HG02884 (cell line): ENCODE measurements around the gene ASPM.
"Not testable (repeated sequence)": the region's sequence is repeated elsewhere in the genome, so short reads cannot be mapped to it uniquely, and the experiment has no call there.

Source experiments
- ATAC-seq: cut with Tn5 transposase; IDR thresholded peaks from one replicate; pipeline ENCODE4 v1.9.1; 2021; ENCODE audit warnings: mild to moderate bottlenecking, moderate library complexity; ENCODE audit not compliant: unreplicated experiment

The ASPM gene

DNA sequence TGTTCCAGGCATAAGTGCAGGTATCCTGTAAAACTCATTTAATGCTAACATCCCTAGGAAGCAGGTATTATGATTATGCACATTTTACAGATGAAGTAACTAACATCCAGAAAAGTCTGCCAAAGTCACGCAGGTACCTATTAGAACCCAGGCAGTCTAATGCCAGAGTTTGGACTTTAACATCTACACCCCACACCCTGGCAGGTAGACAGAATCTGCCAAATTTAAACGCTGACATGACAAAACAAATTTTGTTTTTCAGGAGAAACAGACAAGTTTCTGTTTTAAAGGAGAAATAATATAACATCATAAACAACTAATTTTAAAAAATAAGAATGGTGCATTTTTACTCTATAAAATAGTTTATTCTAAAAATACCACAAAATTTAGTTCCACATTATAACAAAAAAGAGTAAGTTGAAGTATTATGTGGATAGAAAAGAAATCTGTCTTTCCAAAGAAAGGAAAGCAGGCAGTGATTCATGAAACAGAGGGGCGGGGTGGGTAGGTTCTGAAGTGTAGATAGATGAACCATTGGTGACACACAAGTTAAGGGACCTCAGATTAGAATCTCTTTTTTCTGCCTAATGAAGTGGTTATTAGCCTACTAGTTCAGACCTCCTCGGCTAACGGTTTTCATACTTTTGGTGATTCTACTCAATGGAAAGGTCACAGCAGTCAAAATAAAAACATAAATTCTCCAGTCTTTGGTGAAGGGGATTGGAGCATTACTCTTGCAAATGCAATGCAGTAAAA is 1.7 kb downstream of the ASPM start:
- no peak for ATAC-seq

DNA sequence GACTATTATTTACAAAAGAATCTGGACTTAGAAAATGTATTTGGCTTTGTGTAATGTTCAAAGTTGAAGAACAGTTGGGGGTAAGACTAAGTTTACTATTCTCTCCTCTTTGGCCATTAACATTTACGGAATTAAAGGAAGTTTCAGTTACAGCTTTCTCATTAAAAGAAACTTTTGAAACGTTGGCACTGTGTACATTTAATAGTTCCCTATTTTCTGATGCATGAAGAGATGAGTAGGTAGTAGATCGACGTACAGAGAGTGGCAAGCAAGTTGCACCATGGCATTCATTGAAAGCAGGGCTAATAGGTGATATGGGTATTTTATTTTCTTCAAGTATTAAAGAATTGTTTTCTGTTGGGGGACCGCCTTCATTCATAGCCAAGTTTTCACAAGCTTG is 3.2 kb downstream of the ASPM start:
- no peak for ATAC-seq

DNA sequence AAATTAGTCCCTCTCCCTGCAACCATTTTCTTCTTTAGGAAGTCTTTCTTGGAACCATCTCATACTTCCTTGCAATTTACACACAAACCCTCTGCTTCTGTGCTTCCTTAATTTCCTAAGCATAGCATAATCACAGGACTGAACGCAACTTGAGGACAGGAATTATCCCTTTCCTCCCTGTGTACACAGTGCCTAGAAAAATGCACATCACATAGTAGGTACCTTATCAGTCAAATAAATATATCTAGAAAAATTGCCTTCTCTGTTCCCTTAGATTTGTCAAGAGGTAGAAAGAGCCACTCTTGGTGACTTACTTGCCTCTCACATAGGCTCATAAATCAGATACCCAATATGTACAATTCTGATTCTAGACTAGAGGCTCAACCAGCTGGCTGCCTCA is 4.9 kb downstream of the ASPM start:
- ATAC-seq: no peak

DNA sequence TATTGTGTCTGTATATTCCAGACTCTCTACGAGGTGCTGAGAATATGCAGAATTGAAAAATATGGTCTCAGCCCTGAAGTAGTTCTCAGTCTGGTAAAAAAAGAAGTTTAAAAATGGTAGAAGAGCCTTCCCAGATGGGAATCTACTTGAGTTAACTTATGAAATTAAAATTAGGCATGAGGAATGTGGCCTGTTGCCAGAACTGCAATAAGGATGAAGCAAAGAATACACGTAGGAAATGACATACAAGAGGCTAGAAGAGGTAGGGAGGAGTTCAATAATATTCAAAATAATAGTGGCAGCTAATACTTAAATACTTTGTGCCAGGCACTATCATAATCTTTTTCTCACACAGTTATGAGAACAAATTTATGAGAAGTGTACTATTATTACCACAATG is 6.3 kb downstream of the ASPM start:
- no peak for ATAC-seq

DNA sequence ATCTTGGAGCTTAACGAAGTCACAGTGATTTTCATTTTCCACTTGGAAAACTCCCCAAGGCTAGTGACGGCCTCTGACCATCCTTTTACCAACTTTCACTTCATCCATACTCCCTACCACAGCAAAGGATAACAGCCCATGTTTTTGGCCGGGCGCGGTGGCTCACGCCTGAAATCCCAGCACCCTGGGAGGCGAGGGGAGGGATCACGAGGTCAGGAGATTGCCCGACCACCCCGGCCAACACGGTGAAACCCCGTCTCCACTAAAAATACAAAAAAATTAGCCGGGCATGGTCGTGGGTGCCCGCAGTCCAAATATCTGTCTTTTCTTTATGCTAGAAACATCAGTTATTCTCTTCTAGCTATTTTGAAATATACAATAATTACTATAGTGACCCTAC is 7.3 kb downstream of the ASPM start:
- ATAC-seq: no peak

DNA sequence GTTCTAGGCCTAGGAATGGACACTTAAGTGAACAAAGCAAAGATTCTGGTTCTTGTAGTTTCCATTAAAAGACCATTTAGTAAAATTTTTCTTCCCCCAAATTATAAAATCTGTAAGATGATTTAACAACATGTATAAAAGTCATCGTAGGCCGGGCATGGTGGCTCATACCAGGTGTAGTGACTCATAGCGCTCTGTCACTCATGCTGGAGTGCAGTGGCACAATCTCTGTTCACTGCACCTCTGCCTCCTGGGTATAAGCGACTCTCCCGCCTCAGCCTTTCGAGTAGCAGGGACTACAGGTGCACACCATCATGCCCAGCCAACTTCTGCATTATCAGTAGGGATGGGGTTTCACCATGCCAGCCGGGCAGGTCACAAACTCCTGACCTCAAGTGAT is 9.1 kb downstream of the ASPM start:
- no peak for ATAC-seq

DNA sequence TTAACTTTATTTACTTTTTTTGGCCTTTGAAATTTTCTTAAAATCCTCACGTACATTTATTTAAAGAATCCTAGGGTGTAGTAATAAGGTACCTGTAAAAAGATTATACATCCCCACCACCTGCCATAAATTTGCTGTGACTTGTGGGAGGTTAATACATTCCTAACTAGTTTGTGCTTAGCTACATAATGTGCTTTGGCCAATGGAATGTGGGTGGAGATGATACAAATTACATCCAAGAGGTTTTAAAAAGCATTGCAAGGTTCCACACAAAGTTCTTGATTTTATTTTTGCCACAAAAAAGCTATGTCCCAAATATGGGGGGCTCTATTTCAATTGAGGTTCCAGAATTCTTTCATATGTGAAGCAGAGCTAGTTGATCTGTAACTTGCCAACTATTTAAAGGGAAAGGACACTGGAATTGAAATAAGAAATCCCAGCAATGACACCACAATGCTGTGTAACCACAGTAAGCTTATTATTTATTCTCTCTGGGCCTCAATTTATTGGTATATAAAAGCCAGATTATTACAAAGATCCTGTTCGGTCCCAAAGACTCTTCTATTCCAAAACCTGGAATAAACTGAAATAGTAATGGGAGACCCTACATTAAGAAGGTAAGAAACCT is 15.7 kb downstream of the ASPM start:
- ATAC-seq: no peak

DNA sequence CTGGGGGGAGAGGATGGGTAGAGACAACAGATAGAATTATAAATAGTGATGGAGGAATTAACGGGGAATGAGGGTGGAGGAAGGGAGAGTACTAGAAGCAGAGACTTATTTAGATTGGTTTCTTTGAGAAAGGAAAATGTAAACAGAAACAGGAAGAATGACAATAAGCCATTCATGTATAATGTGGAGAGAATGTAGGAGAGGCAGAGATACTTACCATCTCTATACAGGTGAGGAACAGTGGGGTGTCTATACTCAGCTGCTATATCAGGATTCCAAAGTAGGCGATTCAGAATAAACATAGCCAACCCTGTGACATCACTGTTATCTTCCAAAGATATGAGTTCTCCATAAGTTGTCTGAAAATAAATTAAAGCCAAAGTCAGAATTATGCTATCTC is 16.8 kb downstream of the ASPM start:
- no peak for ATAC-seq

DNA sequence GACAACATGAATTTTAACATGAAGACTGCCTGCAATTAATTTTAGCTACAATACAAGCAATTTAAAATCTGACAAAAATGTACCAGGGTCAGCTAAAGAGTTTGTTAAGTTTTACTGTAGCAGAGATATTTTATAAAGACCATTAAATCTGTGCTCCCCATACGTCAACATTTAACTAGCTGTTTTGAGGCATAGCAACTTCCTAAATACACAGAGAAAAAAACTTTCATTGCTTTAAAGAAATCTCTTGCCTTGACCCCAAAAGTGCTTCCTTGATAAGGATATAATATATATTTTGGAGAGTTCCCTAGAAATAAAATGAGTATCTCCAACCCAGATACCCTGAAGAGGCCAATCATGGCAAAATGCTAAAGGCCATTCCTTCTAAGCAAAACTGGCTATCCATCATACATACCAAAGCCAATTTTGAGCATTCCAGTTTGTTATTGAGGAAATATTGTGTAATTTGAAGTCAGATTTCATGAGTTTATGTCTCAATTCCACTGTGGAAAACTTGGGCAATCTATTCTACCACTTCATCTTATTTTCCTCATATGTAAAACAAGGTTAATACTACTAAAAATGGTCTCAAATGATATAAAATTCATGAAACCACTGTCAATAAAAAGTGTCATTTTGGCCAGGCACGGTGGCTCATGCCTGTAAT is 19.1 kb downstream of the ASPM start:
- ATAC-seq: no peak

DNA sequence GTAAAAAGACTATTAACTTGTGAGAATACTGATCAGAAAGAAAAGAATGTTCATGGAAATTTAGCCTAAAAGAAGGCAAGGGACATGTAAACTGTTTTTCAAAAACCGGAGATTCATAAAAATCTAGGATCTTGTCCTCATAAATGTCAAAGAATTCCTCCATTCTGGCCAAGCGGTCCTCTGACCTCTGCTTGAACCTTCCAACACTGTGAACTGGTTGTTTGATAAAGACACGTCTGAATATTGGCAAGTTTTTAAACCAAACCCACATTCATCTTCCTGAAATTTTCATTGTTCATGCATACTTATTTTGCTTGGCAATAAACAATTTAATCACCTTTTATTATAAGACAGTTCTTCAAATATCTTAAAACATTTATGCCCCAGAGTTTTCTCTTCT is 19.8 kb downstream of the ASPM start:
- ATAC-seq: no peak

DNA sequence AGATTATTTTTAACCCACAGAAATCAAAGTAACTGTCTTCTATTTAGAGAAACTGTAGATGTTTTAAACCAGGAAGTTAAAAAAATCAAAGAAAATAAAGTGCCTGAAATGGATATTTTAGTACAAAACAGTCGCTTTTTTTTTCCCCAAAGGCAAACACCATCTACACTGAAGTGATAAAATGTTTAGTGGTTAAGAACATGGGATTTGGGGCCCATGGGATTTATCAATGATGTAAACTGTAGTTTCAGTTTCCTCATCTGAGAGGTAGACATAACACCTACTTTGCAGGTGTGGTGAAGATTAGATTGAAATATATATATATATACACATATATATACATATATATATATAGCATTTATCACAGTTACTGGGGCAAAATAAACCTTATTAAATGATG is 22.1 kb downstream of the ASPM start:
- no peak for ATAC-seq

DNA sequence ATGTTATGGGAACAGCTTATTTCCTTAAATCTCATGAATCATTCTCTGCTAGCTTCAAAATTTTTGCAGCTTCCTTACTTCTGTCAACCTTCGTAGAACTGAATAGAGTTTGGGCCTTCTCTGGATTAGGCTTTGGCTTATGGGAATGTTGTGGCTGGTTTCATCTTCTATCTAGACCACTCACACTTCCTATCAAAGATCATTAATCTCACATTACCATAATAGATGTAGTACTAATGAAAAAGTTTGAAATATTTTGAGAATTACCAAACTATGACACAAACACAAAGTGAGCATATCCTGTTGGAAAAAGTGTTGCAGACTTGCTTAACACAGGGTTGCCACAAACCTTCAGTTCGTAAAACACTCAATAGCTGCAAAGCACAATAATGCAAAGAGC is 30.3 kb downstream of the ASPM start:
- ATAC-seq: no peak

DNA sequence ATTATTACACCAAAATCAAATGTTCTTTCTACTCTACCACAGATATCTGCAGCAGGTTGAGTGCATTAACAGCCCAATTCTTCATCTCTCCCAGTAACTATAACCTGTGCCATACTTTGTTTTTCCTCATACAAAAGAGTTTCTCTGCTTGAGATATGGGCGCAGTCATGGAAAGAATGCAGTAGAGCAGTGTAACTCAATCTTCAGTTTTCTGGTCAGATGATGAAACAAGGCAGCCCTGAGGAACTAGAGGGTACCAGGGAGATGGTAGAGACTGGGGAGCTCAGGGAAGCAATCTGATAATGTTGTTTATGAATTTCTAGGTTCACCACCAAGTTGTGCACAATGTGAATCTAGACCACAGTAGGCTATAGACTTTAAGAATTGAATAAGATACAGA is 39.6 kb downstream of the ASPM start:
- no peak for ATAC-seq

DNA sequence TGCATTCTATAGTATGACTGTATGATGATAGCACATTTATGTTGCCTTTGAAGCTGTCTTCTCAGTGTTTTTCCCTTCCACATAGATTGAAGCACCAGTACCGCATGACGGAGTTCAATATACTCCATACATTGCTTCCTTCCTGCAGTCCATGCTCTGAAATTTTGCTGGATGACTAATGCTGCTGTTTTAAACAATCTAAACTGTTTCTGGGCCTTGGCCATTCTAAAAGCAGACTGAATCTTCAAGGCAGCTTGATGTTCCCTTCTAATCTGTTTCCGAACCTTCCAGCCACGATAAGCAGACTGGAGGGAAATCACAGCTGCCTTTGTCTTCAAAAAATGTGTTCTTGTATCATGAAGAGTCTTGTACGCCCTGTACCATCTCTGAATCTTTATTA is 43.2 kb downstream of the ASPM start:
- ATAC-seq: no peak

DNA sequence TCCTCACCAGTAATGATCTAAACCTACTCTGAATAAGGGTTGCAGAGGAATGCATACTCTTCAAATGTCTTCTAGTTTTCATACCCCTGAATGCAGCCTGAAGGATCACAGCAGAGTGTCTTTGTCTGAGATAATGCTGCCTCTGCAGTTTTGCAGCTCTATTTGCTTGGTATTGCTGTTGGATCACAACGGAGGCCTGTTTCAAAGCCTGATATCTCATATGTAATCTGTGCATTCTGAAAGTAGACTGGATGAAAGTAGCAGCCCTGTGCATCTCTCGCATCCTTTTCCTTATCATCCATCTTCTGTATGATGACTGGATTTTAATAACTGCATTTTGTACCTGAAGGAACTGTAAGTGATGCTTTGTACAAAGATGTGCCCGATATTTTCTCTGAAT is 44.5 kb downstream of the ASPM start:
- no peak for ATAC-seq

DNA sequence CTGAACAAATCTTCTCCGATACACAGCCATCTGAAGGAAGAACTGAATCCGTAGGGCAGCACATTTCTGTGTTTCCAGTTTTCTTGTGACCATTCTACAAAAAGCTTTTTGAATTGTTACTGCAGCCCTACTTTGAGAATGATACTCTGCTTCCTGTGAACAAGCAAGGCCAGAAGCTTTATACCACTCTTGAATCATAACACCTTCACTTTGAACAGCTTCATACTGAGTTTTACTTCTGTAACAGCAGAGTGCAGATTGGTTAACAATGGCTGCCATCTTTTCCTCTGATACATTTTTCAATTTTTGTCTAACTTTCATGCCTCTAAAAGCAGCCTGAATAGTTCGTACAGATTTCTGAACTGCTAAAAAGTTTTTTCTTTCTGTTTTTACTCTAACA is 45.8 kb downstream of the ASPM start:
- no peak for ATAC-seq

DNA sequence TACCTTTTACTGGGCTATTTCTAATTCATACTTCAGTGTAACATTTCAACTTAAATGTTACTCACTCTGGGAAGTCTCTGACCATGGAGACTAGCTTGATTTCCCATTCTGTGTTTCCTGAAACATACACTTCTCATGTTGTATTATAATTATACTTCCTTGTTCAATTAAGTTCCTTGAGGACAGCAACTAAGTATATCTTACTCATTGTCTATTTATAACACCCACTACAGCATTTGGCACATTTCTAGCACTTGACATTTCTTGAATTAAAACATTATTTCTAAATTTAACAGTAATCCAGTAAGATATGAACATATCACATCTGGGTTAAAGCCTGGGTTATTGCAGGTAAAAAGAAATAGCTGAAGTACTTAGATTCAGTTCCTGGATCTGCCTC is 47.0 kb downstream of the ASPM start:
- ATAC-seq: no peak

DNA sequence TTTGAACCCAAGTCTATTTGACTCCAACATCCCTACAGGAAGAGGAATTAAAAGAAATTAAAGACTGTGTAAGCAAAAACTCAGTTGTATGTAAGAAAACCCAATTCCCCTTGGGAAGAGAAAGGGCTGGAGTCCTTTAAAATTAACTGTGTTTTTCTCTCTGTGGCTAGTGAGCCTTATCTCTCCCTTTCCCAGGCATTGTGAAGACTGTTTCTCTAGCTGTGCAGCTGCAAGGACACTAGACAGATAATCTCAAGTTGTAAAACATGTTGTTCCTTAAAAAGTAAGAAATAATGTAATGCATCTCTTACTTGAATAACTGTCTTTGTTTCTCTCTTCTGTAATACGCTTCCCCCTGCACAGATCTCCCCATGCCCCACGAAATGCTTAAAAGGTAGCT is 49.5 kb downstream of the ASPM start:
- ATAC-seq: not testable (repeated sequence)

DNA sequence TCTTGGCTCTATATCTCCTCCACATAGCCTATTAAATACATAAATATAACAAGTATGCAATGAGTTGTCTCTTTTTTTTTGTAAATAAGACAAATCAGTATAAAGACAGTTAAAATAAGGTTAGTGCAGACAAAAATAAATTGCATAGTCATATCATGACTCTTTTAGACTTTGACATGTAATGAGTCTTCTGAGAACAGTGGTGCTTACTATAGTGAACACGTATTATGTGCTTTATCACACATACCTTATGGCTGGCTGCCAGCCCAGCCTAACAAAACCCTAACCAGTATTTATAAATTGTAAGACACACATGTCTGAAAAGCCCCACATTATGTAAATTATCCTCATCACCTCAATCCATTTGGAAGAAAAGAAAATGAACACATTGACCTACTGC is 50.3 kb downstream of the ASPM start:
- ATAC-seq: peak; percentile 68

DNA sequence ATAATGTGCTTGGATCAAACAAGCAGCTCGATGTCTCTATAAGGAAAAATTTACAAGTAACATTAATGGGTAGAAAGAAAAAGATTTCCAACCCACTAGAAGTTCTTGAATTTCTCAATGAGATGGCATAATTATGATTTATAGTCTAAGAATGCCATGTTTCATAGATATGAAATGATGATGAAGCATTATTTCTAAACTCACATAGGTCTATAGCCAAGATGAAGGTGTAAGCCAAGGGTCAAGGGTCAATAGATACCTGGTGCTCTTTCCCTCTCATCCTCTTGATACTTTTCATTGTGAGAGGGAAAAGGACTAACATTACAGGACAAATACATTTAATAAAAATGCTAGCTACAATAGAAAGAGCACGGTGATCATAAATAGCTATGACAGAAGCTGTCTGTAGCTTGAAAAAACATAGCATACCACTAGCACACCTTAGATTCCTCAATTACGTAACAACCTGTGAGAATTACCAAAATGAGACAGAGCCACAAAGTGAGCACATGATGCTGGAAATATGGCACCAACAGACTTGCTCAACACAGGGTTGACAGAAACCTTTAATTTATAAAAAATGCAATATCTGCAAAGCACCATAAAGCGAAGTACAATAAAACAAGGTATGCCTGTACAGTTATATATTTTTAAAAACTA is 53.1 kb downstream of the ASPM start:
- ATAC-seq: no peak

DNA sequence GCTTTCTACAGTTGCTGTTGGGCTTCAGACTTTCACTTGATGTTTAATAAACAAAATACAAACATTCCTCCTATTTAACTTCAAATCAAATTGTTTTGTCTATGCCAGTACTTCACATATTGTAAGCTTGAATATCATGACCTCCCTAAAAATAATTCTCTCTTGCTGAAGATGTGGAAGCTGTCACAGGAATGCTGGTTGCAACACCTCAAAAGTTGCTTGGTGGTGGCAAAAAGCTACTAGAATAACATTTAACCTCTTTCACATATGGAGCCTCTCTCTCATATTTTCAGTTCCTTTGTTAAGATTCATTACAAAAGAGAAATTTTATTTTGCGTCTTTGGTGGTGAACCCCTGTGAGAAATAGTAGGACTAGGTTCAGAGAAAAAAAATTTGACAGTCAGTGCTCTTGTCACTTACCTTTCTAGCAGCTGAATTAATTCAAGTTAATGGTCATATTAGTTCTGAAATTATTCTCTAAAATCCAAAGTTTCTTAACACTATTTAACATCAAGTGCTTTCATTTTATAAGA is 53.9 kb downstream of the ASPM start:
- no peak for ATAC-seq

DNA sequence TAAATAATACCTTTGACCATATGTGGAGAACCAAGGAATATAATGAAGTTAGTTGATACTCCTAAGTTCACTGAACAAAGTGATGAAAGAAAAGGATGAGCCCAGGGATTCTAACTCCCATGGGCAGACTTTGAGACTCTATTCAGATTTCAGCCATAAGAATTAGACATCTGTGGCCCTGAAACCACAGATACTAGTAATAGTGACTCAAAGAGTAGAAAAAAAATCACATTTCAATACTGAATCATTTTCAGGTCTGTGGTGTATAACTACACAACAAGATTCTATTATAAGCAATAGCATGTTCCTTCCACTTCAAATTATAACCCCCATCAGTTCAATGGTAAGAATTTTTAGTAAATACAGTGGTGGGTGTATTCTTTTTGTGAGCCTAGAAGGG is 63.0 kb downstream of the ASPM start:
- no peak for ATAC-seq
